Endothelial cell of umbilical vein (primary cell): ENCODE measurements around the gene DGKH.

ENCODE experiments used
- EZH2 ChIP-seq: IDR thresholded peaks from 2 replicates; pipeline ENCODE4 v1.6.1; 2012; ENCODE audit warnings: borderline replicate concordance, low read depth, mild to moderate bottlenecking, moderate library complexity, low read length, inconsistent platforms; ENCODE audit not compliant: severe bottlenecking
- FOS ChIP-seq: IDR thresholded peaks from 2 replicates; pipeline ENCODE4 v1.6.1; 2011; ENCODE audit warnings: mild to moderate bottlenecking, low read length, moderate library complexity, borderline replicate concordance; ENCODE audit not compliant: insufficient read depth
- GATA2 ChIP-seq: IDR thresholded peaks from 2 replicates; pipeline ENCODE4 v1.7.0; 2011; ENCODE audit warnings: low read depth, mild to moderate bottlenecking, moderate library complexity, mixed read lengths, low read length; ENCODE audit not compliant: insufficient read length, insufficient read depth
- JUN ChIP-seq: IDR thresholded peaks from 2 replicates; pipeline ENCODE4 v1.6.1; 2011; ENCODE audit warnings: borderline replicate concordance, low read depth; ENCODE audit not compliant: insufficient read length, insufficient read depth
- MAX ChIP-seq: IDR thresholded peaks from 2 replicates; pipeline ENCODE4 v1.6.1; 2011; ENCODE audit not compliant: insufficient read depth, insufficient read length
- MYC ChIP-seq: IDR thresholded peaks from one replicate; pipeline ENCODE4 v1.6.1; 2011; ENCODE audit warnings: mild to moderate bottlenecking, low read depth, low read length
- POLR2A ChIP-seq: IDR thresholded peaks from 2 replicates; pipeline ENCODE4 v1.6.1; 2012; ENCODE audit warnings: low read depth, mild to moderate bottlenecking, control low read depth, low read length
- POLR2AphosphoS5 ChIP-seq: IDR thresholded peaks from 2 replicates; pipeline ENCODE4 v1.6.1; 2012; ENCODE audit warnings: low read depth, mild to moderate bottlenecking, control low read depth, low read length, moderate library complexity; ENCODE audit not compliant: insufficient read depth
- TF ChIP-seq, protein P1 (sequence below), 2 donors: IDR thresholded peaks; 1 replicate in 1 of 2; 2 replicates in 1 of 2; pipeline ENCODE4 v1.5.1; 2011; ENCODE audit warnings: low read length in 2 of 2, mild to moderate bottlenecking in 2 of 2, moderate library complexity in 2 of 2, control low read depth in 1 of 2, inconsistent platforms in 1 of 2, low read depth in 1 of 2; ENCODE audit not compliant: insufficient read depth in 1 of 2; ENCODE audit errors: extremely low read depth in 1 of 2

DNA sequence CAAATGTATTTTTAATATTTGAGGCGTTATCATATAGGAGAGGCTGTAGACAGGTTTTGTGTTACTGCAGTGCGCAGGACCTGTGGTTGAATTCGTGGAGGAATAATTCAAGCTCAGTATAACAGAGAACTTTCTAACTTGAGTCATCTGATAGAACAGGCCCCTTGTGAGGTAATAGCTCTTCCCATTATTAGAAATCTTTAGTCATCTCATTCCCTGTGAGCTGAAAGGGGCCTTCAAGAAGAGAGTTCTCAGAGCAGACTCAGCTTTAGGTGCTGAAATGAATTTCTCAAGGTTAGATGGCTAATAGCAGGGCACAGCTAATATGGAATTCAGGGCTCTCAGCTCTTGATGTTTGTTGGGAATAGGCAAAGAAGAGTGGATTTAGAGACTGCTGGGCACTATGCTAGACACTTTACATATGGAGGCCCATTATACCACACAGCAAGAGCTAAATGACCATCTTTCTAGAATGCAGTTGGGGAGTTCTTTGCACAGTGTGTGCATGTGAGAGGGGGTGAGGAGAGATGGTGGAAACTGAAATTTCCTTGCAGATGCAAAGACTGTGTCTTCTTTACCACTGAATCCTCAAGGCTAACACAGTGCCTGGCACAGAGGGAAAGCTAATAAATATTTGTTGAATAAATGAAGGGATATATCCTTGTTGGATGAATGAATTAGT is 89.5 kb downstream of the DGKH start:
- TF ChIP-seq, protein P1, sequence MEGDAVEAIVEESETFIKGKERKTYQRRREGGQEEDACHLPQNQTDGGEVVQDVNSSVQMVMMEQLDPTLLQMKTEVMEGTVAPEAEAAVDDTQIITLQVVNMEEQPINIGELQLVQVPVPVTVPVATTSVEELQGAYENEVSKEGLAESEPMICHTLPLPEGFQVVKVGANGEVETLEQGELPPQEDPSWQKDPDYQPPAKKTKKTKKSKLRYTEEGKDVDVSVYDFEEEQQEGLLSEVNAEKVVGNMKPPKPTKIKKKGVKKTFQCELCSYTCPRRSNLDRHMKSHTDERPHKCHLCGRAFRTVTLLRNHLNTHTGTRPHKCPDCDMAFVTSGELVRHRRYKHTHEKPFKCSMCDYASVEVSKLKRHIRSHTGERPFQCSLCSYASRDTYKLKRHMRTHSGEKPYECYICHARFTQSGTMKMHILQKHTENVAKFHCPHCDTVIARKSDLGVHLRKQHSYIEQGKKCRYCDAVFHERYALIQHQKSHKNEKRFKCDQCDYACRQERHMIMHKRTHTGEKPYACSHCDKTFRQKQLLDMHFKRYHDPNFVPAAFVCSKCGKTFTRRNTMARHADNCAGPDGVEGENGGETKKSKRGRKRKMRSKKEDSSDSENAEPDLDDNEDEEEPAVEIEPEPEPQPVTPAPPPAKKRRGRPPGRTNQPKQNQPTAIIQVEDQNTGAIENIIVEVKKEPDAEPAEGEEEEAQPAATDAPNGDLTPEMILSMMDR (IDR thresholded peaks at IDR 0.05; ENCODE audit: extremely low read depth in 1 of 2, insufficient read depth in 1 of 2, low read depth in 1 of 2, low read length in 2 of 2): no peak
- TF ChIP-seq POLR2A (no peak), GATA2 (no peak), EZH2 (no peak), JUN (no peak), POLR2AphosphoS5 (no peak), MYC (no peak), MAX (no peak), FOS (no peak)
